A549 (cell line): ENCODE results near the gene PPME1.

Experiments
- CTCF ChIP-seq: fragments of >200 bp; sonication (Bioruptor Twin); formaldehyde crosslinking; IDR thresholded peaks from 3 replicates; pipeline ENCODE4 v1.5.1; 2016
- EP300 ChIP-seq, 2 experiments: fragments of >200 bp; sonication (Bioruptor Twin); formaldehyde crosslinking; IDR thresholded peaks; 2 replicates in 1 of 2; 3 replicates in 1 of 2; pipeline ENCODE4 v1.6.1; 2016 to 2017
- ESRRA ChIP-seq: fragments of 150-350 bp; IDR thresholded peaks from 2 replicates; pipeline ENCODE4 v1.6.1; 2014; ENCODE audit warnings: mild to moderate bottlenecking, low read length, borderline replicate concordance
- NFE2L2 ChIP-seq: fragments of 150-350 bp; conservative IDR thresholded peaks from 2 replicates; pipeline ENCODE4 v1.6.1; 2014; ENCODE audit warnings: low read length
- RAD21 ChIP-seq, 2 experiments: fragments of >200 bp in 1 of 2; sonication (Bioruptor Twin) in 1 of 2; formaldehyde crosslinking in 1 of 2; IDR thresholded peaks in 1 of 2; conservative IDR thresholded peaks in 1 of 2; 2 replicates in 1 of 2; 3 replicates in 1 of 2; pipeline ENCODE4 v1.6.1; 2012 to 2018; ENCODE audit warnings: inconsistent platforms in 1 of 2
- REST ChIP-seq: fragments of 200-600 bp; sonication (generic); IDR thresholded peaks from 2 replicates; pipeline ENCODE4 v1.6.1; 2016; ENCODE audit warnings: antibody characterized with exemption, mild to moderate bottlenecking, moderate library complexity
- RFX5 ChIP-seq: fragments of 450-650 bp; IDR thresholded peaks from 2 replicates; pipeline ENCODE4 v1.7.1; 2014; ENCODE audit warnings: antibody characterized with exemption, mild to moderate bottlenecking, moderate library complexity
- USF2 ChIP-seq: fragments of 450-650 bp; IDR thresholded peaks from 2 replicates; pipeline ENCODE4 v1.6.1; 2014; ENCODE audit warnings: antibody characterized with exemption

- TF ChIP-seq ESRRA (no peak), RFX5 (no peak), EP300 (IDR thresholded peaks at IDR 0.05) (no peak), RAD21 (conservative IDR thresholded peaks at IDR 0.05 in 1 of 2, IDR thresholded peaks at IDR 0.05 in 1 of 2) (no peak), CTCF (no peak), NFE2L2 (no peak), USF2 (no peak), REST (no peak)
Measured at GRCh38 chr11:74249496-74249895, 78.4 kb downstream of the PPME1 start.
